NCI-H2196 (cell line): ENCODE data around the gene PLBD2.
A peak's percentile ranks its signal among the peaks of the same experiment; 100 is the strongest.

Experiments
- DNase-seq: peaks from one replicate; lab custom pipeline; 2025; ENCODE audit not compliant: unreplicated experiment; lab: John Stamatoyannopoulos, UW

The PLBD2 gene

DNA sequence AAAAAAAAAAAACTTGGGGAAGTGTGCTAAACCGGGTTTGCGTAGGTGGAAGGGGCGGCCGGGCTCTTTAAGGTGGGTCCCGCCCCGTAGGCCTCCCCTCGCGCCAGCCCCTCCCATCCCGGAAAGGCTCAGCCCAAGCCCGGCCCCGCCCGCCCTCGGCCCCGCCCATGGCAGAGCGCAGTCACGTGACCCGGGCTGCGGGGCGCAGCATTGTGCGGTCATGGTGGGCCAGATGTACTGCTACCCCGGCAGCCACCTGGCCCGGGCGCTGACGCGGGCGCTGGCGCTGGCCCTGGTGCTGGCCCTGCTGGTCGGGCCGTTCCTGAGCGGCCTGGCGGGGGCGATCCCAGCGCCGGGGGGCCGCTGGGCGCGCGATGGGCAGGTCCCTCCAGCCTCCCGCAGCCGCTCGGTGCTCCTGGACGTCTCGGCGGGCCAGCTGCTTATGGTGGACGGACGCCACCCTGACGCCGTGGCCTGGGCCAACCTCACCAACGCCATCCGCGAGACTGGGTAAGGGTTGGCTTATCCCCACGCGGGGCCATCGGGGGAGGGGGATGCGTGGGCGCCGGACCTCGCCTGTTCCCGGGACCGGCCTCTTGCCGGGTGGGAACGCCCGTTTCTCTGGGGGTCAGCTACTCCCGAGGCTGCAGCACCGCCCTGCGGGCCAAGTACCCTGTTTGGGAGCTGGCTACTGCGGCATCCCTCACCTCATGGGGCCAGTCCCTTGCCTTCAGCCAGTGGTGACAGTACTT, at the start of gene PLBD2:
TSS of gene PLBD2 (plus strand) at position 207 of the 752 bp plus-strand sequence. CDS start at position 221, 14 bp downstream.
- peak; percentile 93 for DNase-seq

- no peak for DNase-seq
These were observed 47.9 kb upstream of the PLBD2 start for GRCh38 chr12:113310489-113310888.

DNA sequence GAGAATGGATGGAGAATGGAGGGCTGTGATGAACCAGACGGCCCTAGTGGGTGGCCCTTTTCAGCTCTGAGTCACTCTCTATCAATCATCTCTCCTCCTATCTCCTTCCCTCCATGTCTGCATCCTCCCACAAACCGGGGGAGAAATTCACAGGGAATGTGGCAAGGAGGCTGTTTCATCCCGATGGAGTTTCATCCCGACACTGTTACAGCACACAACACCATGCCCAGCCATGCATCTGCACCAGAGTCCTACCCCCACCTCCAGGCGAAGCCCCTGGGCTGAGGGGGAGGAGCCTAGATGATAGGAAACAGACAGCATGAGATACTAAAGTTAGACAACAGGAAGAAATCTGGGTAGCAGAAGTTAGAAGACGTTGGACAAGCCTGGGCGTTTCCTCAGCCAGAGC, 44.3 kb upstream of the PLBD2 start:
- no peak for DNase-seq

DNA sequence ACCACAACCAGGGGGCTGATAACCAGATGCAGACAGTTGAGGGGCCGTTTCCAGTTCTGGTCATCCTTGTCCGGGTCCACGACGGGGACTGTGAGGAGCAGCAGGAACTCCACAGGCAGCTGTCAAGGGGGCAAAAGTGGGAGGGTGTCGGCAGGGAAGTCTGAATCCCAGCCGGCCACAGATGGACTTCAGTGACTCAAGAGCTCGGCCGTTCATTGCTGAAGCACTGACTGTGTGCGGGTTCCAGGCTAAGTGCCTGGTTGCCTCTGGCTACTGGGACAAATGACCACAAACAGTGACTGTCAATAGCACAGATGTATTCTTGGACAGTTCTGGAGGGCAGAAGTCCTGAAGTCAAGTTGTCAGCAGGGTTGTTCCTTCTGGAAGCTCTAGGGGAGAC, 43.0 kb upstream of the PLBD2 start:
- DNase-seq, result no peak

DNA sequence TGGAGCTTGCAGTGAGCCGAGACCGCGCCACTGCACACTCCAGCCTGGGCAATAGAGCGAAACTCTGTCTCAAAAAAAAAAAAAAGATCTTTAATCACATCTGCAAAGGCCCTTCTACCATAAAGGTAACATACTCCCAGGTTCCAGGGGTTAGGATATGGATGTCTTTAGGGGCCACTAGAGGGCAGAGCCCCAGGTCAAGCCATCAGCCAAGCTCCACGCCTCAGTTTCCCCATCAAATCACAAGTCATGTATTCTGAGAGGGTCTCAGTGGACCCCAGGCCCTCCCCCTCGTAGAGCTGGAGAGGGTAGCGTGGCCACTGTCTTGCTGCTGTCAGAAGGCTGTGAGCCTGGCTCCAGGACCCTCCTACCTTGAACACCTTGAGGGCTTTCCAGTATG, 42.2 kb upstream of the PLBD2 start:
- DNase-seq, result no peak

DNA sequence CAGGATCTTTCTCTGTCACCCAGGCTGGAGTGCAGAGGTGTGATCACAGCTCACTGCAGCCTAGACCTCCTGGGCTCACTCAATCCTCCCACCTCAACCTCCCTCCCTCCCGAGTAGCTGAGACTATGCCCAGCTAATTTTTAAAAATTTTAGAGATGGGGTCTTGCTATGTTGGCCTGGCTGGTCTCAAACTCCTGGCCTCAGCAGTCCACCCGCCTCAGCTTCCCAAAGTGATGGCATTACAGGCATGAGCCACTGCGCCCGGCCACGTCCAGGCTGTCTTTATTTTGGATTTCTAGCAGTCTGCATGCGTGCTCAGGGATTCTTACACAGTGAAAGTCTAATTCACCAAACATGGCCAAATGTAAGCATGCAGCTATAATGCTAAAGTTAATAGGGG, 41.3 kb upstream of the PLBD2 start:
- DNase-seq, result no peak

GRCh38 chr12:113318046-113318656, 40.2 kb upstream of the PLBD2 start:
- DNase-seq, result no peak

DNA sequence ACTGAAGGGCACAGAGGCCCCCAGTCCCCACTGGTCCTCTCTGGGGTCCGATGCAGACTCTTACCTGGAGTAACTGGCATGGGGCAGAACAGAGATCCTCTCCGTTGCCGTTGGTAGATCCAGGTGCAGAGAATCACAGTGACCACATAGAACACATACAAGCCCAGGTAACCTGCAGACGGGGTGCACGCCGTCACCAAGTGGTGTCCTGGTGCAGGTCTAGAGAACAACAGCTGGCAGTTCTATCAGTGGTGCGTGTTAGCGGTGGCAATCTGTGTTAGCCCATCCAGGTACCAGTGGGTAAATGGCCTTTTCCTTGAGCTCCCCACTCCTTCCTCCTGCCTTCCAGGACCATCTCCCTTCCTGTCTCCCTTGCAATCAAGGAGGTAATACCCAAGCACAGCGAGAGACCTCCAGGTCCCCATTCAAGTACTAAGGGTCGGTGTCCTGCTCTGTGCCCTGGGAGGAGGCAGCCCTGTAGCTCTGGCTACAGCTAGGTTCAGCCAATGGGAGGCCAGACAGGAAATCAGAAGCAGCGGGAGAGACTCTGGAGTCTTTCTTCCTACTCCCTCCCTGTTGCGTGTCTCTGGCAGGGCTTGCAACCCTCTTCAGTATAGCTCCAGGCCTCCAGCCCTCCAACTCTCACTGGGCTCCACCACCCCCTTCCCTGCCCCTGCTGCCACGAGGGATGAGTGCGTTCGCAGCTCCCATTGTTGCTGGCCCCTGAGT, 39.3 kb upstream of the PLBD2 start:
- DNase-seq, result no peak

DNA sequence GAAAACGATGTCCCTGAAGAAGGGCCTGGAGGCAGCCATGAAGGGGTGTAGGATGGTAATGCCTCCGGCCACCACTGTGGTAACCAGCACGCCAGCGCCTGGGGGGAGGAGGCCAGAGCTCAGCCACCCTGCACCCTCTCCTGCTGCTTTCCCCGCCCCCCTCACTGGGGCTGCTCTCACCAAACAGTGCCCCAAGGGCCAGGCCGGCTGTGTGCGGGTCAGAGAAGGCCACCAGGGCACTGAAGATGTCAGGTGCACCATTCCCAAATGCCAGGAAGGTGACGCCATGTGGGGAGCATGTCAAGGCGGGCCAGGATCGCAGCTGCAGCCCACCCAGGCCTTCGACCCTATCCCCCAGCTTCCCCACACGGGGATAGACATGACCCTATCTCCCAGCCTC, 38.0 kb upstream of the PLBD2 start:
- DNase-seq, result no peak

GRCh38 chr12:113322343-113322742, 36.0 kb upstream of the PLBD2 start:
- no peak for DNase-seq

DNA sequence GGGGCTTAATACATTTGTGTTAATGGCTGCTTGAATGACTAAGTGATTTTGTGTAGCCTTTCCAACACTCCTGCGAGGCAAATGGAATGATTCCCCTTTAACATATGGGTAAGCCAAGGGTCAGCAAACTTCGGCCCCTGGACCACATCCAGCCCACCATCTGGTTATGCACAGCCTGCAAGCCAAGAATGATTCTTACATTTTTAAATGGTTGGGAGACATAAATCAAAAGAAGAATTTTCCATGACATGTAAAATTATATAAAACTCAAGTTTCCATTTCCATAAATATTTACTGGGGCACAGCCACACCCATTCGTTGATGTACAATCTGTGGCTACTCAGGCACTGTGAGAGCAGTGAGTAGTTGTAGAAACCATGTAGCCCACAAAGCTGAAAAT, 32.5 kb upstream of the PLBD2 start:
- DNase-seq, result no peak

GRCh38 chr12:113326775-113327395, 31.5 kb upstream of the PLBD2 start:
- no peak for DNase-seq

DNA sequence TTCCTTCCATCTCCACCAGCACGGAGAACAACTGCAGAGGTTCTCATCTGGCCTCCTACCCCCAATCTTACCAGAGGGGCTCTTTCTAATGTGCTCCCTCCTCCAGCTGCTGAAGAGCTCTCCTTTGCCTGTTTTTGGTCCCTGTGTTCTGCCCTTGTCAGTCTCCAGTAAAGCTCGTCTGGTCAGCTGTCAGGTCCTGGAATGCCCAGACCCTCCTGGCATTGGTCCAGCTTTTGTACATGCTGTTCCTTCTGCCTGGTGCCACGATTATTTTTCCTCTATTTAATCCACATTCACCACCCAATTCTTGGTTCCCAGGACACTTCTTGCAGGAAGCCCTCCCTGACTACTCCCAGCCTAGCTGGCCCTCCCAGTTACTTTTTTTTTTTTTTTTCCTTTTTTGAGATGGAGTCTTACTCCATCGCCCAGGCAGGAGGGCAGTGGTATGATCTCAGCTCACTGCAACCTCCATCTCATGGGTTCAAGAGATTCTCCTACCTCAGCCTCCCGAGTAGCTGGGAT, 30.0 kb upstream of the PLBD2 start:
- no peak for DNase-seq

DNA sequence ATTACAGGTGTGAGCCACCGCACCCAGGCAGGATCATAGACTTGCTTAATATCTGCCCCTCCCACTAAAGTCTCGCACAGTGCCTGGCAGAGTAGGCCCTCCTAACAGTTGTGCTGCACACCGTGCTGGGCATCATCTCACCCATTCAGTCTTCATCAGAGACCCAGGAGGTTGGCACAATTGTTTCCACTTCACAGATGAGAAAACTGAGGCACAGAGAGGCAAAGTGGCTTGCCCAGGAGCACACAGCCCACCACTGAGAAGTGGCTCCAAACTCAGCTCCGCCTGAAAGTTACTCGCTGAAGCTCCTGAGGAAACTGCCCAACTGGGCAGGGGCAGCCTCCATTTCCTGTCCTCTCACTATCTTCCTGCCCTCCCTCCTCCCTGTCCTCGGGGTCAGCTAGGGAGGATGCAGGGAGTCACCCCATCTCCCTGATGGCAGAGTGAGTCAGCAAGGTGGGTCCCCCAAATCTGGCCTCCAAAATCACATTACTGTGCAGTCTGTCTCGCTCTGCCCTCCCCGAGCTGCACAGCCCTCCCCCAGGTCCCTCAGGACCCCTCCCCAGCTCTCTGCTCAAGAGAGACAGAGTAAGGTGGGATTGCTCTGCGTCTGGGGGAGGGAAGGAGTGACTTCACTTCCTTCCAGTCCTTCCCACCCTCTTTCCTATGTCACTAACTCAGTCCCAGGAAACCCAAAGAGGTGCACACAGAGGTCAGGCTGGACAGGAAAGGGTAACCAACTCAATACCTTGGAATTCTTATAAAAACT, 29.2 kb upstream of the PLBD2 start:
- DNase-seq, result no peak

DNA sequence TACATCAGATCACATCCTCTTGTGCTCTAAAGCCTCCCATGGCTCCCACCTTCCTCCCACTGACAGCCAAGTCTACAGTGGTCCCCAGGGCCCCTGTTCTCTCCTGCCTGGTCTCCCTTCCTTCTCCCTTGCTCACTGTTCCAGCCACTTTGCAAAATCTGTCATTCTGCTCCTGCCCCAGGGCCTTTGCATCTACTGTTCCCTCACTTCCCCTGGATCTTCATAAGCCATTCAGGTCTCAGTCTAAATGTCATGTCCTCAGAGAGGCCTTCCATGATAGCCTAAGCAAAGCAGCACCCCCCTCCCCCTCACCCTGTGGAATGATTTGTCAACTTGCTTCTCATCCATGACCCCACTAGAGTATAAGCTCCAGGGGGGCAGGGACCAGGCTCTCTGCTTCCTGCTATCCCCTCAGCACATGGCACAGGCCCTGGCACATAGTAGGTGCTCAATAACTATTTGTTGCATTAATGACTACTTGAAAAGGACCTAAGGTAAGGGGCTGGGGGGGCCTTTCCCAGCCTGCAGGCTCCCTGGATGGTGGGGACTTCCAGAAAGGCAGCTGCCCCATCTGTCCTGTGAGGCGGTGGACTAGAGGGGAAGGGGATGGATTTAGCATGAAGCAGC, 28.5 kb upstream of the PLBD2 start:
- no peak for DNase-seq

DNA sequence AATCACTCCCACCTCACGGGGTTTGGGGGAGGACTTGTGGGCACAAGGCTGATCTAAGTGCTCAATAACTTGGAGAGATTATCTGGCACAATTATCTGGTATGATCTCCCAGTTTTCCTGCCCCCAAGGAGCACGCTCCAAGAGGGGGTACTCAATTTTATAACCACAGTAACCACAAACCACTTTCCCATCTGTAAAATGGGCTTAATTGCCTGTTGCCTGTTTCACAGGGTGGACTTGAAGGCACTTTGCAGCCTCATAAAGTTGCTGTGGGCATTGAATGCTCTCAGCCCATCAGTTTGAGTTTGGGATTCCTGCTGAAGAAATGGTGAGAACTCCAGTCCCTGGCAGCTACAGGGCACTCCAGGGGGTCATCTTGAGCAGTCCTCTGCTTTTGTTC, 27.9 kb upstream of the PLBD2 start:
- no peak for DNase-seq

GRCh38 chr12:113332688-113333417, 25.5 kb upstream of the PLBD2 start:
- DNase-seq, result no peak

- DNase-seq, result no peak
These were observed 25.0 kb upstream of the PLBD2 start for GRCh38 chr12:113333418-113333750.

- DNase-seq, result no peak
These were observed 24.3 kb upstream of the PLBD2 start for GRCh38 chr12:113333877-113334785.
